K562 (cell line): ENCODE data around the gene WDR64. TPM values are rescaled to one million over a fixed set of nuclear protein-coding genes. Genes with fewer than 3 reads are reported as not detected.

Experiments
- ATAC-seq: fragments of 200-7000 bp; cut with Tn5 transposase; 3 replicates; pipeline ENCODE4 v1.9.1; 2020; ENCODE audit warnings: moderate library complexity
- BruUV-seq: library from RNA; stranded (reverse); fragments of 400-500 nt; replicated peaks from 2 replicates; lab custom pipeline; 2021; lab: Mats Ljungman, UMichigan
- CTCF ChIA-PET: fragments of 300-600 bp; formaldehyde crosslinking; extraction: SDS; loops from one replicate; lab custom pipeline; 2021; ENCODE audit warnings: low intra/inter-chr PET ratio; lab: Yijun Ruan, JAX
- POLR2A ChIA-PET: fragments of 300-600, 350-650 bp; sonication (Branson Sonifier 250); formaldehyde crosslinking; extraction: SDS; loops from one replicate; lab custom pipeline; 2021; ENCODE audit warnings: antibody characterized with exemption, inconsistent platforms; lab: Yijun Ruan, JAX
- DNase-seq, 4 experiments: peaks; one replicate each; pipeline versions ENCODE4 v3.0.0 to v3.0.0-alpha.2; 2011 to 2018; ENCODE audit warnings: low spot score in 3 of 4, mixed read lengths in 3 of 4; ENCODE audit errors: extremely low read depth in 1 of 4
- FAIRE-seq: peaks from 2 replicates; lab custom pipeline; 2011; peaks lifted over from hg19 to GRCh38; lab: Jason Lieb, UNC
- H2AFZ ChIP-seq: 2 replicates; pipeline ENCODE4 v1.6.0; 2011; ENCODE audit warnings: low read depth, low read length, control low read depth, inconsistent platforms
- H3K27ac ChIP-seq: fragments of 200-600 bp; 3 replicates; pipeline ENCODE4 v1.8.0; 2011; ENCODE audit warnings: low read depth, mild to moderate bottlenecking, control low read depth, inconsistent platforms, low read length, moderate library complexity, mixed read lengths; ENCODE audit errors: extremely low read depth
- H3K27me3 ChIP-seq, 2 experiments: fragments of 300-600 bp in 1 of 2; 2 replicates in 1 of 2; 3 replicates in 1 of 2; pipeline versions ENCODE4 v1.6.0 to v1.8.0; 2011; ENCODE audit warnings: inconsistent platforms in 2 of 2, low read length in 2 of 2, mild to moderate bottlenecking in 1 of 2, mixed read lengths in 1 of 2, moderate library complexity in 1 of 2; ENCODE audit not compliant: control insufficient read depth in 2 of 2, insufficient read depth in 2 of 2
- H3K36me3 ChIP-seq: fragments of 300-600 bp; 3 replicates; pipeline ENCODE4 v1.8.0; 2011; ENCODE audit warnings: mild to moderate bottlenecking, low read length, inconsistent platforms; ENCODE audit not compliant: control insufficient read depth, insufficient read depth
- H3K4me1 ChIP-seq, 2 experiments: fragments of 200-600 bp in 1 of 2; replicated peaks in 1 of 2; 2 replicates in 1 of 2; 3 replicates in 1 of 2; pipeline versions ENCODE4 v1.5.1 to v1.8.0; 2011; ENCODE audit warnings: inconsistent platforms in 2 of 2, low read length in 2 of 2, mild to moderate bottlenecking in 1 of 2, mixed read lengths in 1 of 2, moderate library complexity in 1 of 2; ENCODE audit not compliant: control insufficient read depth in 2 of 2, insufficient read depth in 2 of 2
- H3K4me2 ChIP-seq: 2 replicates; pipeline ENCODE4 v1.6.1; 2011; ENCODE audit warnings: low read length, control low read depth, inconsistent platforms, mixed read lengths; ENCODE audit not compliant: insufficient read depth
- H3K4me3 ChIP-seq: fragments of 200-600 bp; sonication (generic), shearing (Covaris generic); 2 replicates; pipeline ENCODE4 v1.5.1; 2016; ENCODE audit warnings: control low read depth, inconsistent platforms
- H3K79me2 ChIP-seq: fragments of 200-600 bp; 3 replicates; pipeline ENCODE4 v1.8.0; 2011; ENCODE audit warnings: low read length, inconsistent platforms; ENCODE audit not compliant: control insufficient read depth, insufficient read depth
- H3K9ac ChIP-seq, 2 experiments: 2 replicates each; pipeline versions ENCODE4 v1.6.0 to v1.6.1; 2011; ENCODE audit warnings: low read depth in 2 of 2, low read length in 2 of 2, control low read depth in 1 of 2, inconsistent platforms in 1 of 2, mild to moderate bottlenecking in 1 of 2, mixed read lengths in 1 of 2; ENCODE audit not compliant: insufficient read depth in 1 of 2
- H3K9me1 ChIP-seq: one replicate; pipeline ENCODE4 v1.6.0; 2011; ENCODE audit warnings: inconsistent platforms, mild to moderate bottlenecking, low read length, moderate library complexity; ENCODE audit not compliant: control insufficient read depth, insufficient read depth
- H3K9me3 ChIP-seq: replicated peaks from 2 replicates; pipeline ENCODE4 v1.5.1; 2011; ENCODE audit warnings: low read depth, low read length, inconsistent platforms; ENCODE audit not compliant: control insufficient read depth, insufficient read depth
- H4K20me1 ChIP-seq: replicated peaks from 2 replicates; pipeline ENCODE4 v1.6.1; 2011; ENCODE audit warnings: low read length, inconsistent platforms, mixed read lengths; ENCODE audit not compliant: control insufficient read depth, insufficient read depth
- EP400 ChIP-seq: fragments of 450-650 bp; IDR thresholded peaks from 2 replicates; pipeline ENCODE4 v1.6.1; 2017; ENCODE audit warnings: antibody characterized with exemption, mild to moderate bottlenecking, moderate library complexity
- HDAC2 ChIP-seq: fragments of 450-650 bp; IDR thresholded peaks from 2 replicates; pipeline ENCODE4 v1.6.1; 2016; ENCODE audit warnings: mild to moderate bottlenecking
- NFXL1 ChIP-seq: fragments of 450-650 bp; formaldehyde crosslinking; IDR thresholded peaks from 2 replicates; pipeline ENCODE4 v1.4.0; 2021; ENCODE audit warnings: mild to moderate bottlenecking
- NR4A1 ChIP-seq, 2 experiments: fragments of 250-450 bp in 1 of 2; fragments of 450-650 bp in 1 of 2; sonication (Bioruptor Pico) in 1 of 2; IDR thresholded peaks; 2 replicates each; pipeline versions ENCODE4 v1.4.0 to v1.6.1; 2016 to 2020; ENCODE audit warnings: mild to moderate bottlenecking in 2 of 2, missing compliant biosample characterization in 1 of 2, missing genetic modification characterization in 1 of 2, moderate library complexity in 1 of 2
- POLR2A ChIP-seq: fragments of 450-650 bp; conservative IDR thresholded peaks from 2 replicates; pipeline ENCODE4 v1.6.1; 2016
- RBM22 ChIP-seq: fragments of 200-400 bp; formaldehyde crosslinking; IDR thresholded peaks from 2 replicates; pipeline ENCODE4 v1.6.1; 2018; ENCODE audit warnings: low read length, low read depth; ENCODE audit not compliant: poor library complexity, severe bottlenecking
- RNF2 ChIP-seq: sonication (generic); IDR thresholded peaks from 2 replicates; pipeline ENCODE4 v1.6.1; 2016
- ZBTB1 ChIP-seq: sonication (generic); formaldehyde crosslinking; IDR thresholded peaks from 2 replicates; pipeline ENCODE4 v1.8.1; 2023; ENCODE audit warnings: missing genetic modification reagents, low read depth, mild to moderate bottlenecking, borderline replicate concordance
- ZNF668 ChIP-seq: fragments of 250-450 bp; sonication (Bioruptor Pico); IDR thresholded peaks from 2 replicates; pipeline ENCODE4 v1.8.0; 2022; ENCODE audit warnings: mild to moderate bottlenecking, inconsistent platforms
- WGBS: fragments of 100-300 bp; shearing (Covaris generic); methylation state at CpG from one replicate; pipeline ENCODE4 v1.1.6; 2016; ENCODE audit warnings: low coverage, mixed read lengths; ENCODE audit not compliant: insufficient coverage; ENCODE audit errors: missing lambda C conversion rate; 5-methylcytosine and 5-hydroxymethylcytosine counted together
- in situ Hi-C: fragments of 300-500 bp; cut with MboI; formaldehyde crosslinking; loops from 4 replicates; pipeline ENCODE4 v1.15.0; 2018; ENCODE audit warnings: inconsistent platforms, mixed read lengths
- intact Hi-C: fragments of 100-400 bp; cut with micrococcal nuclease; formaldehyde crosslinking; loops from 2 replicates; pipeline ENCODE4 v1.14.2; 2022
- polyA plus RNA-seq, 8 experiments: library from polyadenylated mRNA; depleted of rRNA in 4 of 8; stranded (reverse) in 5 of 8; unstranded in 3 of 8; fragments of >200 nt; fragmentation: Nextera tagmentation in 2 of 8; fragmentation: Illumina TruSeq in 1 of 8; extraction: Ambion mirVana in 2 of 8; extraction: Trizol in 1 of 8; gene quantifications; 2 replicates each; pipeline versions ENCODE4 v1.2.1 to v1.2.3, GENCODE V29; 2011 to 2014; ENCODE audit warnings: inconsistent platforms in 1 of 8, missing spikeins in 1 of 8
- total RNA-seq, 7 experiments: library from RNA; depleted of rRNA in 6 of 7; stranded (reverse); fragments of >200 nt in 6 of 7; fragmentation: Illumina TruSeq in 2 of 7; extraction: Trizol in 2 of 7; gene quantifications; 2 replicates each; pipeline versions ENCODE4 v1.2.1 to v1.2.3, GENCODE V29; 2011 to 2021; ENCODE audit warnings: low replicate concordance in 1 of 7
- TF ChIP-seq, protein P1 (sequence below): fragments of 450-650 bp; IDR thresholded peaks from 2 replicates; pipeline ENCODE4 v1.6.1; 2016; ENCODE audit warnings: borderline replicate concordance
- TF ChIP-seq, protein P2 (sequence below): fragments of 450-650 bp; IDR thresholded peaks from one replicate; pipeline ENCODE4 v1.6.1; 2018; ENCODE audit warnings: mild to moderate bottlenecking, moderate library complexity; ENCODE audit not compliant: partially characterized antibody
- TF ChIP-seq, protein P3 (sequence below), 2 experiments: fragments of 450-650 bp; formaldehyde crosslinking in 1 of 2; IDR thresholded peaks; 2 replicates each; pipeline versions ENCODE4 v1.4.0 to v1.6.1; 2014 to 2020; ENCODE audit warnings: mild to moderate bottlenecking in 2 of 2, borderline replicate concordance in 1 of 2, low read depth in 1 of 2

WDR64 gene
- total and polyA plus RNA-seq, 9 of the 15 experiments (the other 6 are each of a cell fraction or from before 2014, with no cell fraction given), result 0.06 to 0.29 (median 0.19) TPM; not detected in 5

DNA sequence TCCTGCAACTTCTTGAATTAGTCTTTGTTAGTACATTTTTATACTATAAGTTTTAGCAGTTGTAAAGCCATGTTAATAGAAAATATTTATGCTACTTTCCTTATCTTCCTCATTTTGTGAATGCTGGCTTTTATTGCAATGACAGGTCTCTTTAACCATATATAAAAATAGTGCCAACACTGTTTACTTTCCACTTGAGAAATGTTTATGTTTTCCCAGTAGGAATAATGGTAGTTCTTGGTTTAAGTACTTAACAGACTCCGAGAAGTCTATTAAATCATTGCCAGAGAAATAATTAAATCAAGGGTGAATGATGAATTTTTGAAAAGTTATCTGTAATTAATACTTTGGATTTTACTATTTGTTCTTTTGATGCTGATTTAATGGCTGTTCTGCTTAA, 21.6 kb upstream of the WDR64 start:
- in situ Hi-C loops, result no loop called here
- Histone ChIP-seq H3K36me3 (peaks cover 57% of the 10 kb centered on the region), H3K27ac (no peak overlapping the region), H3K9me1 (no peaks in the 10 kb centered on the region), H3K4me3 (no peak overlapping the region), H3K27me3 (no peaks in the 10 kb centered on the region), H3K4me1 (no peaks in the 10 kb centered on the region), H3K9ac (no peak overlapping the region), H4K20me1 (no peaks in the 10 kb centered on the region; the same call in 1 of the 2 replicates), H3K4me2 (no peak overlapping the region), H2AFZ (no peak overlapping the region), H3K79me2 (peaks cover 41% of the 10 kb centered on the region), H3K9me3 (no peaks in the 10 kb centered on the region)
- ChIA-PET CTCF (no interaction called here), POLR2A (no interaction called here)
- ATAC-seq (no peak), FAIRE-seq (no peak), DNase-seq (no peak)
- intact Hi-C loops, result no loop called here
- BruUV-seq, result no TSS peak
- WGBS, result 96% methylated on average over 1 of the region's 1 CpG
- TF ChIP-seq ZNF668 (CRISPR knock-in tag) (no peak), ZBTB1 (no peak), HDAC2 (no peak), NR4A1 (CRISPR knock-in tag; IDR thresholded peaks at IDR 0.05) (no peak), NR4A1 (tag; IDR thresholded peaks at IDR 0.05) (no peak), POLR2A (no peak), RNF2 (no peak), EP400 (no peak), NFXL1 (CRISPR knock-in tag) (no peak), RBM22 (no peak)
- TF ChIP-seq, protein P1, sequence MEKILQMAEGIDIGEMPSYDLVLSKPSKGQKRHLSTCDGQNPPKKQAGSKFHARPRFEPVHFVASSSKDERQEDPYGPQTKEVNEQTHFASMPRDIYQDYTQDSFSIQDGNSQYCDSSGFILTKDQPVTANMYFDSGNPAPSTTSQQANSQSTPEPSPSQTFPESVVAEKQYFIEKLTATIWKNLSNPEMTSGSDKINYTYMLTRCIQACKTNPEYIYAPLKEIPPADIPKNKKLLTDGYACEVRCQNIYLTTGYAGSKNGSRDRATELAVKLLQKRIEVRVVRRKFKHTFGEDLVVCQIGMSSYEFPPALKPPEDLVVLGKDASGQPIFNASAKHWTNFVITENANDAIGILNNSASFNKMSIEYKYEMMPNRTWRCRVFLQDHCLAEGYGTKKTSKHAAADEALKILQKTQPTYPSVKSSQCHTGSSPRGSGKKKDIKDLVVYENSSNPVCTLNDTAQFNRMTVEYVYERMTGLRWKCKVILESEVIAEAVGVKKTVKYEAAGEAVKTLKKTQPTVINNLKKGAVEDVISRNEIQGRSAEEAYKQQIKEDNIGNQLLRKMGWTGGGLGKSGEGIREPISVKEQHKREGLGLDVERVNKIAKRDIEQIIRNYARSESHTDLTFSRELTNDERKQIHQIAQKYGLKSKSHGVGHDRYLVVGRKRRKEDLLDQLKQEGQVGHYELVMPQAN, result no peak
- TF ChIP-seq, protein P2, sequence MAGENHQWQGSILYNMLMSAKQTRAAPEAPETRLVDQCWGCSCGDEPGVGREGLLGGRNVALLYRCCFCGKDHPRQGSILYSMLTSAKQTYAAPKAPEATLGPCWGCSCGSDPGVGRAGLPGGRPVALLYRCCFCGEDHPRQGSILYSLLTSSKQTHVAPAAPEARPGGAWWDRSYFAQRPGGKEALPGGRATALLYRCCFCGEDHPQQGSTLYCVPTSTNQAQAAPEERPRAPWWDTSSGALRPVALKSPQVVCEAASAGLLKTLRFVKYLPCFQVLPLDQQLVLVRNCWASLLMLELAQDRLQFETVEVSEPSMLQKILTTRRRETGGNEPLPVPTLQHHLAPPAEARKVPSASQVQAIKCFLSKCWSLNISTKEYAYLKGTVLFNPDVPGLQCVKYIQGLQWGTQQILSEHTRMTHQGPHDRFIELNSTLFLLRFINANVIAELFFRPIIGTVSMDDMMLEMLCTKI, result no peak
- TF ChIP-seq, protein P3, sequence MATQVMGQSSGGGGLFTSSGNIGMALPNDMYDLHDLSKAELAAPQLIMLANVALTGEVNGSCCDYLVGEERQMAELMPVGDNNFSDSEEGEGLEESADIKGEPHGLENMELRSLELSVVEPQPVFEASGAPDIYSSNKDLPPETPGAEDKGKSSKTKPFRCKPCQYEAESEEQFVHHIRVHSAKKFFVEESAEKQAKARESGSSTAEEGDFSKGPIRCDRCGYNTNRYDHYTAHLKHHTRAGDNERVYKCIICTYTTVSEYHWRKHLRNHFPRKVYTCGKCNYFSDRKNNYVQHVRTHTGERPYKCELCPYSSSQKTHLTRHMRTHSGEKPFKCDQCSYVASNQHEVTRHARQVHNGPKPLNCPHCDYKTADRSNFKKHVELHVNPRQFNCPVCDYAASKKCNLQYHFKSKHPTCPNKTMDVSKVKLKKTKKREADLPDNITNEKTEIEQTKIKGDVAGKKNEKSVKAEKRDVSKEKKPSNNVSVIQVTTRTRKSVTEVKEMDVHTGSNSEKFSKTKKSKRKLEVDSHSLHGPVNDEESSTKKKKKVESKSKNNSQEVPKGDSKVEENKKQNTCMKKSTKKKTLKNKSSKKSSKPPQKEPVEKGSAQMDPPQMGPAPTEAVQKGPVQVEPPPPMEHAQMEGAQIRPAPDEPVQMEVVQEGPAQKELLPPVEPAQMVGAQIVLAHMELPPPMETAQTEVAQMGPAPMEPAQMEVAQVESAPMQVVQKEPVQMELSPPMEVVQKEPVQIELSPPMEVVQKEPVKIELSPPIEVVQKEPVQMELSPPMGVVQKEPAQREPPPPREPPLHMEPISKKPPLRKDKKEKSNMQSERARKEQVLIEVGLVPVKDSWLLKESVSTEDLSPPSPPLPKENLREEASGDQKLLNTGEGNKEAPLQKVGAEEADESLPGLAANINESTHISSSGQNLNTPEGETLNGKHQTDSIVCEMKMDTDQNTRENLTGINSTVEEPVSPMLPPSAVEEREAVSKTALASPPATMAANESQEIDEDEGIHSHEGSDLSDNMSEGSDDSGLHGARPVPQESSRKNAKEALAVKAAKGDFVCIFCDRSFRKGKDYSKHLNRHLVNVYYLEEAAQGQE (IDR thresholded peaks at IDR 0.05; ENCODE audit: borderline replicate concordance), result no peak
- TF ChIP-seq, protein P3 (CRISPR knock-in tag; IDR thresholded peaks at IDR 0.05; ENCODE audit: low read depth), result no peak
